Memory B cell (primary cell): ENCODE measurements around the gene THADA.
"Not testable (repeated sequence)": the region's sequence is repeated elsewhere in the genome, so short reads cannot be mapped to it uniquely, and the experiment has no call there.

Experiments
- ATAC-seq: fragments of 150-1000 bp; cut with Tn5 transposase; 2 replicates; pipeline ENCODE4 v1.10.0; 2021; ENCODE audit warnings: low read depth, mild to moderate bottlenecking, moderate library complexity
- DNase-seq, 2 donors: peaks; one replicate each; pipeline ENCODE4 v3.0.0; 2022; ENCODE audit warnings: low spot score in 2 of 2
- H3K27ac Mint-ChIP-seq: one replicate; pipeline ENCODE4 v1.8.0; 2022; ENCODE audit warnings: mild to moderate bottlenecking, moderate library complexity, mixed read lengths
- H3K27me3 Mint-ChIP-seq: one replicate; pipeline ENCODE4 v1.8.0; 2022; ENCODE audit warnings: mixed read lengths
- H3K36me3 Mint-ChIP-seq: one replicate; pipeline ENCODE4 v1.8.0; 2022; ENCODE audit warnings: mild to moderate bottlenecking, mixed read lengths
- H3K4me1 Mint-ChIP-seq: one replicate; pipeline ENCODE4 v1.8.0; 2022; ENCODE audit warnings: mixed read lengths
- H3K4me3 Mint-ChIP-seq: one replicate; pipeline ENCODE4 v1.8.0; 2022; ENCODE audit warnings: mild to moderate bottlenecking, moderate library complexity, mixed read lengths
- H3K9me3 Mint-ChIP-seq: one replicate; pipeline ENCODE4 v1.8.0; 2022; ENCODE audit warnings: mixed read lengths

Gene THADA

GRCh38 chr2:43611987-43612894 lies 16.4 kb upstream of the THADA start:
- H3K27me3 Mint-ChIP-seq, result peaks cover 6% of the 10 kb centered on the region
- no peak overlapping the region for H3K27ac Mint-ChIP-seq
- no peak overlapping the region for H3K4me3 Mint-ChIP-seq
- H3K4me1 Mint-ChIP-seq, result peaks cover 6% of the 10 kb centered on the region
- no peaks in the 10 kb centered on the region for H3K36me3 Mint-ChIP-seq
- H3K9me3 Mint-ChIP-seq, result no peaks in the 10 kb centered on the region
- DNase-seq, result peak; percentile 68 to 76
- peak; percentile 97 for ATAC-seq

DNA sequence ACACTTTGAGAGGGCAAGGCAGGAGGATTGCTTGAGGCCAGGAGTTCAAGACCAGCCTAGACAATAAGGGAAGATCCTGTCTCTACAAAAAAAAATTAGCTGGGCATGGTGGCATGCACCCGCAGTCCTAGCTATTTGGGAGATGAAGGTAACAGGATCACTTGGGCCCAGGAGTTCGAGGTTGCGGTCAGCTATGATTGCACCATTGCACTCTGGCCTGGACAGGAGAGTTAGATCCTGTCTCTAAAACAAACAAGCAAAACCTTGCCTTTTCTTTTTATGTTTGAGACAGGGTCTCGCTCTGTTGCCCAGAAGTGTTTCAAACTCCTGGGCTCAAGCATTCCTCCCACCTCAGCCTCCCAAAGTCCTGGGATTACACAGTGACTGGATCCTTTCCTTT lies 14.5 kb upstream of the THADA start:
- Mint-ChIP-seq H3K4me1 (peaks cover 6% of the 10 kb centered on the region), H3K9me3 (no peaks in the 10 kb centered on the region), H3K27ac (no peak overlapping the region), H3K27me3 (peaks cover 5% of the 10 kb centered on the region), H3K4me3 (no peak overlapping the region), H3K36me3 (no peaks in the 10 kb centered on the region)
- ATAC-seq (no peak), DNase-seq (no peak)

DNA sequence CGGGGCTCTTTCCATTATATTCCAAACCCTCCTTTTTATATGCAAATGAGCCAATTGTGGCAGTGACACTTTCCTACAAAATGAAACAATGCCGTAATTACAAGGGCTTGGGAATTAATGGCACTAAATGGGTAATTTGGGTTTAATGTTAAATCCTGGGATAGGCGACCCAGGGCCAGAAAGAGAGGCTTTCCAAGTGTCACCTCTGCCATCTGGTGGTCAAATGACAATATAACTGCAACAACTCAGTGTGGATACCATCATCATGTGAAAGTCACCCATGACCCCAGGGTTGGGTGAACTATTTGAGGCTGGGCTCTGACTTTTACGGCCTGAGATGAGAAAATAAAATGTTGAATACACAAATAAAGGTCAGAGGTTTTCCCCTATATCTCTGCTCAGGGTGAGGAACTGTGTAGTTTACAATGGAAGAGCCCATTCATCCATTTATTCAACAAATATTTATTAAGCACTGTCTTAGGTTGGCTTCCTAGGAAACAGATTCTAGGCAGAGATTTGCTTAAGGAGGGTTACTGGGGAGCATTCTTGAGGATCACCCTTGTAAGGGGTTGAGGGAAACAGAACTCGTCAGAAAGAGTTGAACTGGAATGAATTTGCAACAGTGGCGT lies 13.6 kb upstream of the THADA start:
- peaks cover 5% of the 10 kb centered on the region for H3K27me3 Mint-ChIP-seq
- ATAC-seq (peak; percentile 62), DNase-seq (peak; percentile 14 to 26)
- no peaks in the 10 kb centered on the region for H3K9me3 Mint-ChIP-seq
- no peak overlapping the region for H3K27ac Mint-ChIP-seq
- no peaks in the 10 kb centered on the region for H3K36me3 Mint-ChIP-seq
- peaks cover 6% of the 10 kb centered on the region for H3K4me1 Mint-ChIP-seq
- no peak overlapping the region for H3K4me3 Mint-ChIP-seq

DNA sequence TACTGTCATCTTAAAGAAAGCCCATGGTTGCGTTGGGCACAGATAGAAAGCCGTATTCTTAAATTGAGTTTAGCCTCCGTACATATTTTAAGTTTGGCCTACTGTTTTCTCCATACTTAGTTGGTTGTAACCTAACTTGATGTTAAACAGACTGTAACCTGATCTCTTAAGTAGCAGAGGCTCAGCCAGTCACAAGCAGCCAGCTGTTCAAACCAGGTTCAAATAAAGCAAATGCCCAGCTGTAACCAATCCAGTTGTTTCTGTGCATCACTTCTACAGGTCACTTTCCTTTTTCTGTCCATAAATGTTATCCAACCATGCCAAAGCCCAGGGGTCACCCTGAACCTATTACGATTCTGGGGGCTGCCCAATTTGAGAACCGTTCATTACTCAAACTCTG lies 10.0 kb upstream of the THADA start:
- no peak overlapping the region for H3K27ac Mint-ChIP-seq
- H3K36me3 Mint-ChIP-seq, result no peaks in the 10 kb centered on the region
- no peak overlapping the region for H3K4me3 Mint-ChIP-seq
- H3K27me3 Mint-ChIP-seq, result peaks cover 3% of the 10 kb centered on the region
- H3K9me3 Mint-ChIP-seq, result no peaks in the 10 kb centered on the region
- peaks cover 4% of the 10 kb centered on the region for H3K4me1 Mint-ChIP-seq
- no peak for ATAC-seq
- no peak for DNase-seq

- no peaks in the 10 kb centered on the region for H3K36me3 Mint-ChIP-seq
- DNase-seq (no peak), ATAC-seq (peak; percentile 65)
- H3K9me3 Mint-ChIP-seq, result no peaks in the 10 kb centered on the region
- H3K4me1 Mint-ChIP-seq, result peaks cover 4% of the 10 kb centered on the region
- H3K27ac Mint-ChIP-seq, result no peak overlapping the region
- no peak overlapping the region for H3K4me3 Mint-ChIP-seq
- H3K27me3 Mint-ChIP-seq, result peaks cover 3% of the 10 kb centered on the region
These were observed 9.3 kb upstream of the THADA start for GRCh38 chr2:43605079-43605655.

DNA sequence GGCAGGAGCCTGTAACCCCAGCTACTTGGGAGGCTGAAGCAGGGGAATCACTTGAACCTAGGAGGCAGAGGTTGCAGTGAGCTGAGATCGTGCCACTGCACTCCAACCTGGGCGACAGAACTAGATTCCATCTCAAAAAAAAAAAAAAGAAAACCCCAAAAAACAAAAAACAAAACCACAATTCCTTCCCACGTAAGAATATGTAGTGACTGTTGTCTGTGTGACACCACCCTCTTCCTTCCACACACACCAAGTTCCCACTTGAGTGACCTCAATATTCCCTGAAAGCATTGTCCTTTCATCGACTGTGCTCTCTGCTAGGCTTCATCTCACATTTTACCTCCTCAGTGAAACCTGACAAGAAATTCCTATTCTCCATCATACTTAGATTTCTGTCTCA lies 8.8 kb upstream of the THADA start:
- no peak for ATAC-seq
- no peak overlapping the region for H3K27ac Mint-ChIP-seq
- H3K36me3 Mint-ChIP-seq, result no peaks in the 10 kb centered on the region
- H3K27me3 Mint-ChIP-seq, result peaks cover 3% of the 10 kb centered on the region
- no peak overlapping the region for H3K4me3 Mint-ChIP-seq
- no peak for DNase-seq
- H3K9me3 Mint-ChIP-seq, result no peaks in the 10 kb centered on the region
- H3K4me1 Mint-ChIP-seq, result peaks cover 4% of the 10 kb centered on the region

DNA sequence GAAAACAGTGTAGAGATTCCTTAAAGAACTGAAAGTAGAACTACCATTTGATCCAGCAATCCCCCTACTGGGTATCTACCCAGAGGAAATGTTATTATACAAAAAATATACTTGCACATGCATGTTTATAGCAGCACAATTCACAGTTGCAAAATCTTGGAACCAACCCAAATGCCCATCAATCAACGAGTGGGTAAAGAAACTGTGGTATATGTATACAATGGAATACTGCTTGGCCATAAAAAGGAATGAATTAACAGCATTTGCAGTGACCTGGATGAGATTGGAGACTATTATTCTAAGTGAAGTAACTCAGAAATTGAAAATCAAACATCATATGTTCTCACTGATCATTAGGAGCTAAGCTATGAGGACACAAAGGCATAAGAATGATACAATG lies 4.8 kb upstream of the THADA start:
- not testable (repeated sequence) for H3K27ac Mint-ChIP-seq, ATAC-seq, H3K4me1 Mint-ChIP-seq, H3K4me3 Mint-ChIP-seq, H3K9me3 Mint-ChIP-seq, DNase-seq, H3K36me3 Mint-ChIP-seq, H3K27me3 Mint-ChIP-seq

- no peaks in the 10 kb centered on the region for H3K36me3 Mint-ChIP-seq
- H3K4me1 Mint-ChIP-seq, result peaks cover 18% of the 10 kb centered on the region
- peak overlapping the region; percentile 93 for H3K4me3 Mint-ChIP-seq
- H3K9me3 Mint-ChIP-seq, result no peaks in the 10 kb centered on the region
- ATAC-seq (no peak), DNase-seq (no peak)
- H3K27me3 Mint-ChIP-seq, result no peaks in the 10 kb centered on the region
- H3K27ac Mint-ChIP-seq, result peak overlapping the region; percentile 98
These were observed 963 bp downstream of the THADA start for GRCh38 chr2:43594875-43595274.

- Mint-ChIP-seq H3K36me3 (no peaks in the 10 kb centered on the region), H3K4me3 (no peak overlapping the region), H3K9me3 (no peaks in the 10 kb centered on the region), H3K4me1 (peaks cover 18% of the 10 kb centered on the region), H3K27me3 (no peaks in the 10 kb centered on the region), H3K27ac (no peak overlapping the region)
- DNase-seq (no peak), ATAC-seq (no peak)
These were observed 2.6 kb downstream of the THADA start for GRCh38 chr2:43593254-43593653.

GRCh38 chr2:43592443-43592842 lies 3.4 kb downstream of the THADA start:
- no peaks in the 10 kb centered on the region for H3K36me3 Mint-ChIP-seq
- ATAC-seq, result no peak
- H3K4me1 Mint-ChIP-seq, result peaks cover 18% of the 10 kb centered on the region
- no peak overlapping the region for H3K27ac Mint-ChIP-seq
- H3K4me3 Mint-ChIP-seq, result no peak overlapping the region
- H3K27me3 Mint-ChIP-seq, result no peaks in the 10 kb centered on the region
- DNase-seq, result no peak
- H3K9me3 Mint-ChIP-seq, result no peaks in the 10 kb centered on the region

DNA sequence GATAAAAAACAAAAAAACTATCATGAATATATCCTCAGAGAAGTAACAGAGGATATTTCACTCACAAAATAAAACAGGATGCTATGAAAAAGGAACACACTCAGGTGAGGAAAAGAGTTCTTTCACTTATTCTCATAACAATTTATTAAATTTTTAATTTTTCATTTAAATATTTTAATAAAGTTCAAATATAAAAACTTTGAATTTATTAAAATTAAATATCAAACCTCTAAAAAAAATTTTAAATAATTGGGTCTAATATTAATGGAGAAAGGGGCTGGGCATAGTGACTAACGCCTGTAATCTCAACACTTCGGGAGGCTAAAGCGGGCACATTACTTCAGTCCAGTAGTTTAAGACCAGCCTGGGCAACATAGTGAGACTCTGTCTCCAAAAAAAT lies 10.1 kb downstream of the THADA start:
- Mint-ChIP-seq H3K27ac (no peak overlapping the region), H3K36me3 (peaks cover 31% of the 10 kb centered on the region), H3K27me3 (no peaks in the 10 kb centered on the region), H3K9me3 (no peaks in the 10 kb centered on the region), H3K4me1 (no peaks in the 10 kb centered on the region), H3K4me3 (no peak overlapping the region)
- no peak for ATAC-seq
- no peak for DNase-seq

- Mint-ChIP-seq H3K27me3 (no peaks in the 10 kb centered on the region), H3K9me3 (no peaks in the 10 kb centered on the region), H3K36me3 (peaks cover 29% of the 10 kb centered on the region), H3K27ac (no peak overlapping the region), H3K4me1 (no peaks in the 10 kb centered on the region), H3K4me3 (no peak overlapping the region)
- DNase-seq (no peak), ATAC-seq (no peak)
These were observed 16.4 kb downstream of the THADA start for GRCh38 chr2:43579275-43579981.

GRCh38 chr2:43576981-43577892 lies 18.6 kb downstream of the THADA start:
- ATAC-seq (no peak), DNase-seq (peak in 1 of 2 donors; percentile 20)
- H3K4me3 Mint-ChIP-seq, result no peak overlapping the region
- H3K4me1 Mint-ChIP-seq, result no peaks in the 10 kb centered on the region
- peaks cover 19% of the 10 kb centered on the region for H3K36me3 Mint-ChIP-seq
- no peak overlapping the region for H3K27ac Mint-ChIP-seq
- no peaks in the 10 kb centered on the region for H3K9me3 Mint-ChIP-seq
- H3K27me3 Mint-ChIP-seq, result no peaks in the 10 kb centered on the region
